HepG2 (cell line): Measurements from ENCODE around the gene CTNNBL1. TPM values are rescaled to one million over a fixed set of nuclear protein-coding genes. Genes with fewer than 3 reads are reported as not detected.

ENCODE experiments used
- ATAC-seq: fragments of 200-7000 bp; cut with Tn5 transposase; 3 replicates; pipeline ENCODE4 v1.9.1; 2020; ENCODE audit warnings: mild to moderate bottlenecking, moderate library complexity
- BruUV-seq: library from RNA; stranded (reverse); fragments of 400-500 nt; replicated peaks from 2 replicates; lab custom pipeline; 2021; lab: Mats Ljungman, UMichigan
- CTCF ChIA-PET: fragments of 300-600 bp; formaldehyde crosslinking; extraction: SDS; loops from one replicate; lab custom pipeline; 2021; ENCODE audit warnings: low total read pairs, inconsistent platforms, low intra/inter-chr PET ratio; lab: Yijun Ruan, JAX
- POLR2A ChIA-PET: fragments of 350-600 bp; sonication (Branson Sonifier 250); formaldehyde crosslinking; loops from one replicate; lab custom pipeline; 2020; ENCODE audit warnings: antibody characterized with exemption, inconsistent platforms; lab: Yijun Ruan, JAX
- DNase-seq: peaks from one replicate; pipeline ENCODE4 v3.0.0-alpha.2; 2015; ENCODE audit warnings: low spot score
- FAIRE-seq: peaks from 3 replicates; lab custom pipeline; 2011; peaks lifted over from hg19 to GRCh38; lab: Jason Lieb, UNC
- H2AFZ ChIP-seq: one replicate; pipeline ENCODE4 v1.6.1; 2011; ENCODE audit warnings: low read length, inconsistent platforms
- H3K27ac ChIP-seq: fragments of 300-600 bp; 3 replicates; pipeline ENCODE4 v1.8.0; 2011; ENCODE audit warnings: mixed run types, mild to moderate bottlenecking, mixed read lengths, low read length, inconsistent platforms; ENCODE audit not compliant: insufficient read depth; ENCODE audit errors: extremely low read length
- H3K27me3 ChIP-seq, 2 experiments: fragments of 200-600 bp in 1 of 2; 2 replicates in 1 of 2; 3 replicates in 1 of 2; pipeline versions ENCODE4 v1.6.0 to v1.8.0; 2011; ENCODE audit warnings: low read length in 2 of 2, mild to moderate bottlenecking in 2 of 2, moderate library complexity in 2 of 2, inconsistent platforms in 1 of 2; ENCODE audit not compliant: insufficient read depth in 2 of 2, control insufficient read depth in 1 of 2
- H3K36me3 ChIP-seq, 2 experiments: fragments of 200-600 bp in 1 of 2; replicated peaks in 1 of 2; 2 replicates in 1 of 2; 3 replicates in 1 of 2; pipeline versions ENCODE4 v1.5.1 to v1.8.0; 2011; ENCODE audit warnings: low read length in 2 of 2, inconsistent platforms in 1 of 2; ENCODE audit not compliant: insufficient read depth in 2 of 2, control insufficient read depth in 1 of 2
- H3K4me1 ChIP-seq: 2 replicates; pipeline ENCODE4 v1.5.1; 2012; ENCODE audit warnings: low read length, inconsistent platforms; ENCODE audit not compliant: insufficient read depth
- H3K4me2 ChIP-seq: 2 replicates; pipeline ENCODE4 v1.6.0; 2011; ENCODE audit warnings: low read depth, low read length, inconsistent platforms
- H3K4me3 ChIP-seq, 3 experiments: fragments of 200-600 bp in 1 of 3; sonication (generic), shearing (Covaris generic) in 1 of 3; replicated peaks in 1 of 3; 2 replicates each; pipeline ENCODE4 v1.5.1; 2011 to 2016; ENCODE audit warnings: low read length in 3 of 3, inconsistent platforms in 2 of 3, low read depth in 2 of 3, mild to moderate bottlenecking in 2 of 3, control low read depth in 1 of 3, mixed read lengths in 1 of 3; ENCODE audit not compliant: insufficient read depth in 1 of 3
- H3K79me2 ChIP-seq: one replicate; pipeline ENCODE4 v1.6.1; 2011; ENCODE audit warnings: low read length, inconsistent platforms; ENCODE audit not compliant: insufficient read depth
- H3K9ac ChIP-seq: 2 replicates; pipeline ENCODE4 v1.6.0; 2011; ENCODE audit warnings: mild to moderate bottlenecking, low read depth, low read length, inconsistent platforms; ENCODE audit not compliant: insufficient read depth
- H3K9me3 ChIP-seq: 2 replicates; pipeline ENCODE4 v1.5.1; 2012; ENCODE audit warnings: mild to moderate bottlenecking, low read length
- H4K20me1 ChIP-seq: 2 replicates; pipeline ENCODE4 v1.6.0; 2011; ENCODE audit warnings: inconsistent platforms, mild to moderate bottlenecking, low read length, moderate library complexity; ENCODE audit not compliant: insufficient read depth
- ASH2L ChIP-seq: fragments of 300-600, 200-600 bp; sonication (generic); IDR thresholded peaks from 2 replicates; pipeline ENCODE4 v1.7.0; 2017; ENCODE audit warnings: low read depth, mild to moderate bottlenecking, moderate library complexity, mixed read lengths, low read length; ENCODE audit not compliant: insufficient read length
- BORCS8-MEF2B ChIP-seq: sonication (generic); formaldehyde crosslinking; IDR thresholded peaks from 2 replicates; pipeline ENCODE4 v1.8.0; 2022; ENCODE audit warnings: mild to moderate bottlenecking, missing genetic modification reagents
- HDAC2 ChIP-seq: sonication (generic); formaldehyde crosslinking; IDR thresholded peaks from 2 replicates; pipeline ENCODE4 v1.4.0; 2020; ENCODE audit warnings: missing genetic modification reagents
- KDM1A ChIP-seq: IDR thresholded peaks from 2 replicates; pipeline ENCODE4 v1.6.1; 2016; ENCODE audit warnings: missing compliant biosample characterization
- NCOA5 ChIP-seq: sonication (generic); formaldehyde crosslinking; IDR thresholded peaks from 2 replicates; pipeline ENCODE4 v1.4.0; 2020; ENCODE audit warnings: missing genetic modification reagents
- PLRG1 ChIP-seq: fragments of 450-650 bp; conservative IDR thresholded peaks from 2 replicates; pipeline ENCODE4 v1.6.1; 2016
- PRMT3 ChIP-seq: sonication (generic); formaldehyde crosslinking; IDR thresholded peaks from 2 replicates; pipeline ENCODE4 v1.8.1; 2022; ENCODE audit warnings: low read depth, mild to moderate bottlenecking, moderate library complexity, missing genetic modification reagents, borderline replicate concordance
- RAD51 ChIP-seq: fragments of 450-650 bp; IDR thresholded peaks from 2 replicates; pipeline ENCODE4 v1.6.1; 2016; ENCODE audit warnings: borderline replicate concordance
- RNF219 ChIP-seq: sonication (generic); formaldehyde crosslinking; IDR thresholded peaks from 2 replicates; pipeline ENCODE4 v1.5.0; 2020; ENCODE audit warnings: mild to moderate bottlenecking, missing genetic modification reagents
- SOX5 ChIP-seq: IDR thresholded peaks from 2 replicates; pipeline ENCODE4 v1.6.1; 2016; ENCODE audit warnings: borderline replicate concordance
- ZEB1 ChIP-seq: IDR thresholded peaks from 2 replicates; pipeline ENCODE4 v1.6.1; 2012; ENCODE audit warnings: mild to moderate bottlenecking, low read depth, inconsistent platforms; ENCODE audit not compliant: insufficient replicate concordance
- ZFX ChIP-seq: sonication (generic); formaldehyde crosslinking; IDR thresholded peaks from 2 replicates; pipeline ENCODE4 v1.4.0; 2020; ENCODE audit warnings: mild to moderate bottlenecking, low read depth, missing genetic modification reagents, moderate library complexity
- ZMYM2 ChIP-seq: sonication (generic); formaldehyde crosslinking; IDR thresholded peaks from 2 replicates; pipeline ENCODE4 v1.8.0; 2022; ENCODE audit warnings: mild to moderate bottlenecking, missing genetic modification reagents
- ZNF276 ChIP-seq: sonication (generic); formaldehyde crosslinking; IDR thresholded peaks from 2 replicates; pipeline ENCODE4 v1.4.0; 2020; ENCODE audit warnings: mild to moderate bottlenecking, low read depth, missing genetic modification reagents
- ZNF431 ChIP-seq: sonication (generic); formaldehyde crosslinking; IDR thresholded peaks from 2 replicates; pipeline ENCODE4 v1.9.0; 2022; ENCODE audit warnings: missing genetic modification reagents, low read depth, mild to moderate bottlenecking, borderline replicate concordance
- ZNF605 ChIP-seq: sonication (generic); formaldehyde crosslinking; IDR thresholded peaks from 2 replicates; pipeline ENCODE4 v1.8.0; 2022; ENCODE audit warnings: mild to moderate bottlenecking, missing genetic modification reagents
- ZNF629 ChIP-seq: sonication (generic); formaldehyde crosslinking; conservative IDR thresholded peaks from 2 replicates; pipeline ENCODE4 v1.5.0; 2020; ENCODE audit warnings: missing genetic modification reagents
- ZNF800 ChIP-seq: sonication (generic); formaldehyde crosslinking; IDR thresholded peaks from 2 replicates; pipeline ENCODE4 v1.4.0; 2020; ENCODE audit warnings: missing genetic modification reagents
- WGBS: methylation state at CpG from one replicate; pipeline ENCODE4 v1.1.6; 2017; ENCODE audit warnings: low lambda C conversion rate; 5-methylcytosine and 5-hydroxymethylcytosine counted together
- in situ Hi-C: cut with HindIII; loops from 2 replicates; pipeline ENCODE4 v1.10.0; 2017; ENCODE audit warnings: low pct_unique_long_range_greater_than_20kb; ENCODE audit not compliant: extremely low pct_ligation_motif_present
- intact Hi-C: fragments of 100-400 bp; cut with micrococcal nuclease; formaldehyde crosslinking; loops from one replicate; pipeline ENCODE4 v1.10.0; 2022; ENCODE audit not compliant: unreplicated experiment
- polyA plus RNA-seq, 8 experiments: library from polyadenylated mRNA; depleted of rRNA in 3 of 8; stranded (reverse) in 7 of 8; unstranded in 1 of 8; fragments of >200 nt; fragmentation: Illumina TruSeq in 4 of 8; extraction: Trizol in 4 of 8; gene quantifications; 2 replicates each; pipeline versions ENCODE4 v1.2.1 to v1.2.3, GENCODE V29; 2011 to 2016; ENCODE audit warnings: low read depth in 4 of 8, missing spikeins in 1 of 8, mixed read lengths in 1 of 8; ENCODE audit not compliant: insufficient read depth in 1 of 8
- total RNA-seq, 5 experiments: library from RNA; depleted of rRNA; stranded (reverse); fragments of >200 nt; fragmentation: Illumina TruSeq; extraction: Trizol; gene quantifications; 2 replicates each; pipeline ENCODE4 v1.2.3, GENCODE V29; 2016; ENCODE audit warnings: low read depth in 1 of 5

The CTNNBL1 gene
- total and polyA plus RNA-seq, 2 of the 13 experiments (the other 11 are each of a cell fraction or from before 2014, with no cell fraction given) = 49.3 to 94.6 TPM

DNA sequence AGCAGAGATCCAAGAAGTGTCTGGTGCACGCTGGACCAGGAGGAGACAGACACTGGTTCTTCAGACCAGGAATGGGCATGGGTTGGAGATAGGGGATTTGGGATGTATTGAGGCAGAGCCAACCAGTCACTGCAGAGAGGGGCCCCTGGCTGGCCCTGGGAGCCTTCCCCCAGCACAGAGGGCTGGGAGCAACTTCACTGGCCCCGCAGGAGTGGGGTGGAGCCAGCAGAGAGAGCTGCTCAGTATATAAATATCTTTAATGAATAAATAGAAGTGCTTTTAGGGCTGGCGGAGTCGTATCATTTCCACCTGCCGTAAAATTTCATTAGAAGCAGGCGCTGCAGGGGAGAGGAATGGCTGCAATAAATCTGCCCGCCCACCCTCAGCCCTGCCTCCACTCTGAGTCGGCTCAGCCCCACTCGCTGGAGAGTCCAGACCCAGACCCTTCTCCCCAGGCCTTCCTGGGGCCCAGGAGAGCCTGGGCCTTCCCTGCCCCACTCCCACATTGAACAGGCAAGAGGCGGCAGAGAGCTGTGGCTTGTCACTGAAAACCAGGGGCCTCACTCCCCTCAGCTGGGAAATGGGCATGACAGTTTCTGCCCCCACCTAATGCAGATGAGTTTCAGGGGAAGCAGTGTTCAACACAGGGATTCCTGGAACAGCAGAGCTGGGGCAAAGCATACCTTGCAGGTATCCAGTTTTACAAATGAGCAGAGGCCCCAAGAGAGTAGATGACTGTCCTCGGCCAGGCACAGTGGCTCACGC, 185.2 kb downstream of the CTNNBL1 start (continued):
- no peak for TF ChIP-seq ZNF276 (CRISPR knock-in tag)
- no peak for TF ChIP-seq RNF219
- TF ChIP-seq NCOA5 (CRISPR knock-in tag) = no peak
- TF ChIP-seq ZMYM2 (CRISPR knock-in tag) = 0 out of 2 replicates have a peak, but pooled peaks have one; percentile 21

DNA sequence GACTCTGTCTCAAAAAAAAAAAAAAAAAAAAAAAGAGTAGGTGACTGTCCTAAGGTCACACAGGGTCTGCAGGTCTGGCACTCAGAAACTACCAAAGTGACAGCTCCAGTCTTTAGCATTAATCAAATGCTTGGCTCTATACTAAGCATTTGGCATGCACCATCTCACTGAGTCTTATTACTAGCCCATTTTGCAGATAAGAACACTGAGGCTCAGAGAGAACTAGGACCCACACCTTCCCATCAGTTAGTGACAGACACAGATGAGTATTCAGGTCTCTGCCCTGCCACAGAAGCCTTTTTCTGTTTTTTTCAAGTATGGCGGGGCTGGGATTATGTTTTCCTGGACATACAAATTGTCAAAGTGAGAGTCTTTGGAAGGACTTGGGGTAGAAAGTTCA, 186.0 kb downstream of the CTNNBL1 start:
- H3K4me1 ChIP-seq = peaks cover 63% of the 10 kb centered on the region
- no peak overlapping the region for H3K27ac ChIP-seq
- ChIA-PET CTCF (no interaction called here), POLR2A (no interaction called here)
- WGBS = 60% methylated on average over 1 of the region's 1 CpG
- H3K36me3 ChIP-seq = no peaks in the 10 kb centered on the region; a peak in 1 of 5 replicates
- ATAC-seq = no peak
- no peaks in the 10 kb centered on the region for H4K20me1 ChIP-seq
- no TSS peak for BruUV-seq
- DNase-seq = no peak
- H3K4me2 ChIP-seq = no peak overlapping the region
- no peak overlapping the region for H3K9ac ChIP-seq
- H3K79me2 ChIP-seq = no peaks in the 10 kb centered on the region
- no peak overlapping the region for H2AFZ ChIP-seq
- intact Hi-C loops = no loop called here
- no peaks in the 10 kb centered on the region for H3K9me3 ChIP-seq
- H3K27me3 ChIP-seq = peaks cover 10 to 25% of the 10 kb centered on the region in 2 experiments; a peak in 4 of 5 replicates
- in situ Hi-C loops = no loop called here
- no peak overlapping the region for H3K4me3 ChIP-seq
- no peak for FAIRE-seq
- 0 out of 2 replicates have a peak, but pooled peaks have one; percentile 6 for TF ChIP-seq ZNF605
- no peak for TF ChIP-seq ZNF800
- no peak for TF ChIP-seq SOX5 (CRISPR knock-in tag)
- no peak for TF ChIP-seq ASH2L
- no peak for TF ChIP-seq HDAC2 (CRISPR knock-in tag)
- no peak for TF ChIP-seq BORCS8-MEF2B (CRISPR knock-in tag)
- no peak for TF ChIP-seq ZEB1
- TF ChIP-seq RAD51 = no peak
- TF ChIP-seq ZNF629 (CRISPR knock-in tag) = peak; percentile 94
- no peak for TF ChIP-seq PLRG1
- TF ChIP-seq PRMT3 (CRISPR knock-in tag) = no peak
- no peak for TF ChIP-seq ZFX
- 0 out of 2 replicates have a peak, but pooled peaks have one; percentile 40 for TF ChIP-seq KDM1A
- no peak for TF ChIP-seq ZNF431 (CRISPR knock-in tag)
